Femur (tissue), 1 donor: Measurements from ENCODE around the gene RMND1.
"Not testable (repeated sequence)": the region's sequence is repeated elsewhere in the genome, so short reads cannot be mapped to it uniquely, and the experiment has no call there.

Experiments used
- DNase-seq: peaks from one replicate; pipeline ENCODE4 v3.0.0-alpha.2; 2017

The RMND1 gene

DNA sequence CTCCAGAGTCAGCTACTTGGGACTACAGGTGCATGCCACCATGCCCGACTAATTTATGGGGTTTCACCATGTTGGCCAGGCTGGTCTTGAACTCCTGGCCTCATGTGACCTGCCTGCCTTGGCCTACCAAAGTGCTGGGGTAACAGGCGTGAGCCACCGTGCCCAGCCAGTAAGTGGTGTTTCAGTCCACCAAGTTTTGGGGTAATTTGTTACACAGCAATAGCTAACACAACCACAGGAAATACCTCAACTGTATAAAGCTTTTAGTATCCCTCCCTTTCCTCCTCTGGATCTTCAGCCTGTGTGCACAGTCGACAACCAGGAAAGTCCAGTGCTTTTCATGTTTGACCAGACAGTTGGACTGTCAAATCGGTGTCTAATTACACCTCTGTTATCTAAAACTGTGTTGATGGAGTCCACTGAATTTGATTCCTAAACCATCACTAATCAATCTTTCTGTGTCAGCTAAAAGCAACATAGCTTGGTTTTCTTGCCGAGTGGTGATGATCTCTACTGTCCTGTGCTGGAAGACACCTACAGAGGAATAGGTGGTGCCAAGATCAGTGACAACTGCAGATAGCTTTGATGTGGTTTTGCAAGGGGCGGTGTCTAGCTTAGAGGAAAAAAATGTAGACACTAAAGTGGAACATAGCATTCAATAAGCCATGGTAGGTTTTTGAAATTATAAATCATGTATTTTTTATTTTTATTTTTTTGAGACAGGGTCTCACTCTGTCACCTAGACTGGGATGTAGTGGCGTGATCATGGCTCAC lies 38.4 kb downstream of the RMND1 start:
- no peak for DNase-seq

DNA sequence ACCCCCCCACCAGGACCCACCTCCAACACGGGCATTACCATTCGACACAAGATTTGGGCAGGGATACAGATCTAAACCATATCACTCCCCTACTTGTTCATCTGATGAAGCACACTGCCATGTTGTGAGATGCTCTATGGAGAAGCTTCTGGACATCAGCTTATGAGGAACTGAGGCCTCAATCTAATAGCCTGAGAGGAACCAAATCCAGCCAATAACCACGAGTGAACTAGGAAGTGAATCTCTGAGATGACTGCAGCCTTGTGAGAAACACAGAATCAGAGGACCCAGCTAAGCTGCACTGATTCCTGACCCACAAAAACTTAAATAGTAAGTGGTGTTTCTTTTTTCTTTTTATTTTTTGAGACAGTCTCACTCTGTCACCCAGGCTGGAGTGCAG lies 39.0 kb downstream of the RMND1 start:
- no peak for DNase-seq

DNA sequence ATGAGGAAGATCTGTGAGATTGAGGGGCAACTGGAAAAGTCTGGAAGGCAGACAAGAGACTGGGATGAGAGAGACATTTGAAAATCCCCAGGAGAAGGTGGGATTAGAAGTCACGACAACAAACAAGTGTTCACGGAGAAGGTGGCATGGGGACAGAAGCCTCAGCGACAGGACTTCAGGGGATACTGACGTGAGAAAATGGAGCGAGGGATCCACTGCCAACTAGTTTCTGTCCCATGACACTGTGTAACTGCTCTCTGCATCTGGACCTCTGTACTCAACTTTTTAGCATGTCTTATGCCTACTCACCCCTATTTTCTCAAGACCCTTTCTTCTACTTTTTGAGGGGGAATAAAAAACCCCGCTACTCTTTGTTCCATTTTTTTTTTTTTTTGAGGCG lies 42.2 kb downstream of the RMND1 start:
- no peak for DNase-seq

DNA sequence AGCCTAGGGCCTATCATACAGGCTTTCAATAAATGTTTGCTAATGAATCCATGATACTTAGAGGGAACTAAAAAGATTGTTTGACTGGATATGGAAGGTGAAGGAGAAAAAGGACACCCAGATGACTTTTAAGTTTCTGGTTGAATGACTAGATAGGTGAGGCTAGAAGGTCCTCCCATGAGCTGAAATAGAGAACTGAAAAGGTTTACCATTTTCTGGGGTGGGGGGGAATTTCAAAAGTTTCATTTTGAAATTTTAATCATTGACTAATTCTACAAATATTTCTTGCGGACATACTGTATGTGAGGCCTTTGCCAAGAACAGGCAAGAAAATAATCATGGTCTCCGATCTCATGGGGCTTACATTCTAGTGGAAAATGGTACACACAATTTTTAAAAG lies 42.7 kb downstream of the RMND1 start:
- DNase-seq, result no peak

DNA sequence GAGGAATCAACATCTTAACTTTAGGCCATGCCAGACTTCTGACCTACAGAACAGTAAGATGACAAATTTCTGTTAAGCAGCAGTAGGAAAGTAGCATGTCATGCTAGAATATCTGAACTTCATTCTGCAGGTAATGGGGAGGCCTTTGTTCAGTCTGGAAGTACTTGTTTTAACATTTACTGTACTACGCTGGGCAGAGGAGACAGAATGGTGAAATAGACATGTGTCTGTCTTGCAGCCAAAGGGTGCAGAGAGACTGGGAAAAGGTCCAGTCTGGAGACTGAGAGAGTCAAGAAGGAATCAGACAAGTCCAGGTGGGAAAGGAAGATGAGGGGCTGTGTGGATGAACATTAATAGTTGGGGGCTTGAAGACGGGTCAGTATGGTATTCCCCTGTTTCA lies 43.1 kb downstream of the RMND1 start:
- no peak for DNase-seq

DNA sequence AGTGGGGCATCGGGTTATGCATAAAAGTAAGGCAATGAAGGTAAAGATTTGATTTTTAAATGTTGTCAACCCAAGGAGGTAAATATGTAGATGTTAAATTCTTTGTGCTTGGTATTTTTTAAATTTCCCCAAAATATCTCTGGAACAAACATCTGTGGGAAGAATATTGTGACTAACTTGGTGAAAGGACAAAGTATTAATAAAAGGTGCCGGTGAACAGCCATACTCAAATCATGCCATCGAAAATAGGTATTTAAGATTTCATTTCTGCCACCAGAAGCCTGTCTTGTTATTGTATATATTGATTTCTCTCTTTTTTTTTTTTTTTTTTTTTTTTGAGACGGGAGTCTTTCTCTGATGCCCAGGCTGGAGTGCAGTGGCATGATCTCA lies 48.0 kb downstream of the RMND1 start:
- DNase-seq, result no peak

DNA sequence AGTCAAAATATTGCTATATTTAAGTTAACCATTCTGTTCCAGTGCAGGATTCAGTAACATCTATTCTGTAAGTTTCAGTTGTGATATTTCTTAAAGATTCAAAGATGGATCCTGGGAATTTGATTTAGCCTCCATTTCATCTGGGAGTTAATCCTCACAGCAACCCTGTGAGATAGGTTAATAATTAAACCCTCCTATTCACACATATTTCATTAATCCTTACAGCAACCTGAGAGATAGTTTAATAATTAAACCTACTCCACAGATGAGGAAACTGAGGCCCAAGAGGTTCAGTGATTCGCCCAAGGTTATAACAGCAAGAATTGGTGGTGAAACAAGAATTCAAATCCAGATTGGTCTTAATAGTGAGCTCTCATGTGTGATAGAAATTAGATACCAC lies 49.7 kb downstream of the RMND1 start:
- DNase-seq, result no peak

DNA sequence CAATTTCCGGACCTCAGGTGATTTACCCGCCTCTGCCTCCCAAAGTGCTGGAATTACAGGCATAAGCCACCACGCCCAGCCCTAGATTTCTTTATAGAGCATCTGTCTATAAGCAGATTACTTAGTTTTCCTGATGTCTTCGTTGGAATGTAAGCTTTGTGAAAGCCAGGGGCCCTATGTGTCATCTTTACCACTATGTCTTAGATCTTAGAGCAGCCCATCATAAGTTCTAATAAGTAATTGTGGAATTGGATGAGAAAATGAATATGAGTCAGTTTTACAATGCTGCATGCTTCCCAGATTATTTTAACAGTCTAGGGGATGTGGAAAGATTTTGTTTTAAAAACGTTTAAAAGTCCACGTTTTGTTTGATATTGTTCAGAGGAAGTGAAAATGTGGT lies 51.5 kb downstream of the RMND1 start:
- no peak for DNase-seq

DNA sequence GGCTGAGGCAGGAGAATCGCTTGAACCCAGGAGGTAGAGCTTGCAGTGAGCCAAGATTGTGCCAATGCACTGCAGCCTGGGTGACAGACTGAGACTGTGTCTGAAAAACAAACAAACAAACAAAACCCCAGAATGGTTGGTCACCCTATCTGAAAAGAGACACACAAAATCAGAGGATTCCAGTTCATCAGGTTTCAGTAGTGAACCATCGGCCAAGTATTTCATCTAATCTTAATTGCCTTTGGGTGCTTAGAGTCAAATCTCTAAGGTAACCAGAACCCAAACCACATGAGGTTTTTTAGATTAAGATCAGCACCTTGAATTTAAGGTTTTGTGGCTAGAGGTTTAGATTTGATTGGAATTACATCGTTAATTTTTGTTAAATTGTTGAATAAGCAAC lies 52.2 kb downstream of the RMND1 start:
- DNase-seq, result no peak

DNA sequence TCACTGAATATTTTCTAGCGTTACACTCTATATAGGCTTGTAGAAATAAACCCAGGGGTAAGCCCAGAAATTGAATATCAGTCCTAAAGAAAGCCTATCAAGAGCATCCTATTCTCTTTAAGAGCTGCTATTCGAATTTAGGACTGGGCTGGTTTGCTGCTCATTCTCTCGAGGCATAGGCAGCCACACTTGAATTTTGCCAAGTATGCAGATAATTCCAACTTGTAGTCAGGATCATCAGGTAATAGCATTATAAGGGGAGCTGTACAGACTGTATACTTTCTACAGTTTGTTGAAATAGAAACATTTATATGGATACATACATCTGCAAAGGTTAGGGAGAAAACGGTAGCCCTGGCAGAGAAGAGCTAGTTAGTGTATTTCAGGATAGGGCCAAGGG lies 58.5 kb downstream of the RMND1 start:
- no peak for DNase-seq

DNA sequence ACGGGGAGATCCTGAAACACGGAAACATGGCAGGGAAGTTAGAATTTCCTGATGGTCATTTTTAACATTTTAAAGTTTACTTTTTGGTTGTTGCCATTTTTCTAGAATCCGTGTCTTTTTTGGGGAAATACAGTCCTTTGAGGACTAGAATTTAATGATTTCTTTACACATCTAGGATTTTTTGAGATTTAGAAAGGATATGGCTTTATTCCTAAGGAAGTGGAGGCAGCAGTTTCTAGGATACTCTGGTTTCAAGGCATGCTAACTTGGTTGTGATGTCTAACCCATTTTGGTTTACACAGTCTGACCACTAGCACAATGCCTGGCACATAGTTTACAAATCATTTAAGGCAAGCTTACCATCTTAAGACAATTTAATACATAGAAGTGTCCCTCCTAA lies 59.5 kb downstream of the RMND1 start:
- no peak for DNase-seq

DNA sequence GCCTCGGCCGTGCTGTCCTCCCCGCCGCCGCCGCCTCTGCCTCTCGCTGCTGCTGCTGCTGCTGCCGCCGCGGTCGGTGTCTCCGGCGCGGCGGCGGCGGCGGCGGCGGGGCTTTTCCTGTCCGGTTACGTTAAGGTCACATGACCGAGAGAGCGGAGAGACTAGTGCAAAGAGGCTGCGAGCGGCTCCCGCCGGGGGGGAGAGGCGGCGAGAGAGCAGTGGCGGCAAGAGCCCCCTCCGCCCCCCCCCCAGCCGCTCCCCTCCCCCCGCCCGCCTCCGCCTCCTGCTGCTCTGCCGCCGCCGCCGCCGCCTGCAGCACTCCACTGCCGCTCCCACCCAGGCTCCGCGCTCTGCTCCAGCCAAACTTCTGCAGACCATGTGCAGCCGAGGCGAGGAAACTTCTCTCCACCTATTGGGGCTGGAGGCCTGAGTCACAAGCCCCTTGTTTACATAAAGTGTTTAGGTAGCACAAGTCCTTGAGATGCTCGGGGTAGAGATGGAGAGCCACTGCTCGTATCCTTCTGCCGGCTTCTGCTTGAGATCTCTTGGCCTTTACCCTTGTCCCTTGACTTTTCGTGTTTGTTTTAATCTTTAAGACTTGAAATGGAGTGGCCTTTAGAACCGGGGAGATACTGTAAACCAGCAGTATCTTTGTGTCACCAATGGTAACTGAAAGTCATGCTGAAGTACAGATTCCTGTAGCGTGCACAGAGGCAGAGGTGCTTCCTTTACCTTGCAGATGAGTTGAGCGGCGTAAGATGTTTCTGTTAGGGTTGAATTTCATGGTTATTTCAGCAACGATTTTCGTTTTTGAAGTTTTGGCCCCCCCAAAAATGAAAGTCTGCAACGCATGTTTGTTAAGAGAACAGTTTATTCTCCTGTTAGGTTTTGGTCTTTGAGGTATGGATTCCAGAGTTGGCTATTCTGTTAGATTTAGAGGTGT lies 60.2 kb downstream of the RMND1 start, which contains the start of gene ZBTB2:
Gene ZBTB2, minus strand, starts transcription at position 89 of the 943 bp plus-strand sequence. CDS start 17,922 bp downstream, outside the sequence.
- peak; percentile 85 for DNase-seq

DNA sequence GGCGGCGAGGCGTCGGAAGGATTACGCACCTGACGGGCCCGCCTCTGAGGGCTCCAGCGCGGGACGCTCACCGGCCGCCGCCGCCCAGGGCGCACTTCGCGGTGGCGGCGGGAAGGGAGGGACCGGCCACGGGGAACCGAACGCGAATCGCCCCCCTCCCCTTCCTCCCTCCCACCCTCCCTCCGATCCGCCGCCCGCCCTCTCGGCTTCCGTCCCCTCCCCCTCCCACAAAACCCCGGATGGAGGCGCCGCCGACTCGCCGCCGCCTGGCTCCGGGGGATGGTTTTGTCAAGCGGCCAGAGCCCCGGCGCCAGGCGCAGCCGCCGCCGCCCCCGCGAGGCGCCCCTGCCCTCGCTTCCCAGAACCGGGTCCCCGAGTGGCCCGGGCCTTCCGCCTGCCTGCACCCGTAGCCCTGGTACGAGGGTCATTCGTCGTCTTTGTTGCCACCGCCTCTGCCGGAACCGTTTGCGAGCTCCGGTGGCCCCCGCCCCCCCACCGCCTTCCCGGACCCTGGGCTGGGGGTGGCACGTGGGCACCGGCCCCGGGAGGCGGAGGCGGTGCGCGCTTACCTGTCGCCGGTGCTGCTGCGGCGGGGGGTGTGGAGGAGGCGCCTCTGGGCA lies 61.0 kb downstream of the RMND1 start:
- DNase-seq, result peak; percentile 86

DNA sequence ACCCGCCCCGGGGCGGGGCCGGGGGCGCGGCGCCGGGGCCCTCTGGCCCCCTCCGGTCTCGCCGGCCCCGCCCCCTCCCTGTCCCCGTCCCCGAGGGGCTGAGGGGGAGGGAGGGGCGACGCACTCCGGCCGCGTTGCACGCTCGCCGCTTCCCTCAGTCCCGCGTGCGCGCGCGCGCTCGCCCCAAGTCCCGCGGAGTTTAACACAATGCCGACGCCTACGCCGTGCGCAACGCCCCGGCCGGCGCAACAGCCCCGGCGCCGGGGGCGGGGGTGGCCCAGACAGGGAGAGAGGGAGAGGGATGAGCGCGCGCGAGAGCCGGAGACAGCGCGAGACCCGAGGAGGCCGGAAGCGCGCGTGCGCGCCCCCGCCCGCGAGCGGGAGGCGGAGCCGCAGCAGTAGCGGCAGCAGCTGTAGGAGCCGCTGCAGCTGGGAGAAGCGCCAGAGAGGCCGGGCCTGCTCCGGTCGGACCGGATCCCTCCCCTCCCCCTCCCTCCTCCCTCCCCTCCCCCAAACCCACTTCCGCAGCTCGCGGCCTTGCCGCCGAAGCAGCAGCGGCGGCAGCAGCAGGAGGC lies 61.6 kb downstream of the RMND1 start:
- DNase-seq, result peak; percentile 99

DNA sequence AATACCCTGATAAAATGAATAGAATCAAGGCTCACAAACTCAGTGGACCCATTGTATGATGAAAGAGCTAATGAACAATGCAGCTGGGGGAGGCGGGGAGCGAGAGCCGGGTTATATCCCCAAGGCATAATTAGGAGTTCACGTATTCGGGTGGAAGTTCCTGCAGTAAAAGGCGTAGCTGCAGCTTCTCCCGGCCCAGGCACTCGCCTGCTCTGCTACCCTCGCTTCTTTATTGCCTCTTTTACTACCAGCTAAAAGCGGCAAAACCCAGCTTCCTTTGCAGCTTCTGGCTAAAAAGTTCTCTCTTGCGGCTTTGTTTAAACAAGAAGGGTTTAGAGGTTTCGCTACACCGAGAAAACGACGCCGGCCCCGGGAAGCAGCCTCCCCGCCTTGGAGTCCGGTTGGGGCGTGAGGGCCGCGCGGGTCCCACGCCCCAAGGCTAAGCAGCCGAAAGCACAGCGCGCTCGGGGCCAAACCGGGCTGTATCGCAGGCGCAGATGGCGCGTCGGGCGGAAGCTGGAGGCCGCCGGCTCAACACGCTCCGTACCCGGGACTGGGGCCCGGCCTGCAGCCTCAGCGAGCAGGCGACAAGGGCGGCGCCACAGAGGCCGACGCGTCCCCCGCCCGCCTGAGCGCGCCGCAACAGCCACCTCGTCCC lies 62.2 kb downstream of the RMND1 start:
- peak; percentile 76 for DNase-seq

DNA sequence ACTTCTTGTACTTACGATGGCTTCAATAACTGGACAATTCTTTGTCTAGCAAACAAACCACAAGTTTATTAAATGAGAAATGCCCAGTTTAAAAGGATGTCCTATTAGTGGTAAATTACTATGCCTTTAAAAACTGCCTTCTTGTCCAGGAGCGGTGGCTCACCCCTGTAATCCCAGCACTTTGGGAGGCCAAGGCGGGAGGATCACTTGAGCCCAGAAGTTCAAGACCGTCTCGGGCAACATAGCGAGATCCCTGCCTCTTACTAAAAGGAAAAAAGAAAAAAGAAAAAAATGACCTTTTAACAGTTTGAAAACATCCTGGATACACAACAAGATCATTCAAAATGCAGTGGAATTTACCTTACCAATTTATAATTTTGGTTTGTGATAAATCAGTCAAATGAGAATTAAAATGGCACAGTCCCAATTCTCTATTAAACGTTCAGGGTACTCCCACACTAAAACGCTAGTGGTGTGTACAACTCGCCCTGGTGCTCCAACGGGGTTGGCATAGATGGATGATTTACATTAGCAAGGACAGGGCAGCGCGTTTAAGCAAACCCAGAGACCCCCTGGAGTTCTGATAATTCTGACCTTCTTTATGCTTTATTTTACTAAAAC lies 62.8 kb downstream of the RMND1 start:
- no peak for DNase-seq

DNA sequence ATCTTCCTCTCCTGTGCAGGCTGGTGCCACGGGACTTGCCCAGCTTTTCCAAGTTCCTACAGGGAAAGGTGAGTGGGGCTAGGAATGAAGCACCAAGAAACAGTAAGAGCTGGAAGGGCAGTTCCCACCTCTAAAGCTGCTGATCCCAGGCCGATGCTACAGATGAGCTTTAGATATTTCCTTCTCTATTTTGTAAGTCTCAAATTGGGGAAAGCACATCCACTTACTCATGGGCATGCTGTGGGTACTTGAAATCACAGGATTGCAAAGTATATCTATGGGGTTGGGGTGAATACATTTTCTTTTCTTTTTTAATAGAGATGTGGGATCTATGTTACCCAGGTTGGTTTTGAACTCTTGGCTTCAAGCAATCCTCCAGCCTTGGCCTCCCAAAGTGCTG lies 63.7 kb downstream of the RMND1 start:
- no peak for DNase-seq

DNA sequence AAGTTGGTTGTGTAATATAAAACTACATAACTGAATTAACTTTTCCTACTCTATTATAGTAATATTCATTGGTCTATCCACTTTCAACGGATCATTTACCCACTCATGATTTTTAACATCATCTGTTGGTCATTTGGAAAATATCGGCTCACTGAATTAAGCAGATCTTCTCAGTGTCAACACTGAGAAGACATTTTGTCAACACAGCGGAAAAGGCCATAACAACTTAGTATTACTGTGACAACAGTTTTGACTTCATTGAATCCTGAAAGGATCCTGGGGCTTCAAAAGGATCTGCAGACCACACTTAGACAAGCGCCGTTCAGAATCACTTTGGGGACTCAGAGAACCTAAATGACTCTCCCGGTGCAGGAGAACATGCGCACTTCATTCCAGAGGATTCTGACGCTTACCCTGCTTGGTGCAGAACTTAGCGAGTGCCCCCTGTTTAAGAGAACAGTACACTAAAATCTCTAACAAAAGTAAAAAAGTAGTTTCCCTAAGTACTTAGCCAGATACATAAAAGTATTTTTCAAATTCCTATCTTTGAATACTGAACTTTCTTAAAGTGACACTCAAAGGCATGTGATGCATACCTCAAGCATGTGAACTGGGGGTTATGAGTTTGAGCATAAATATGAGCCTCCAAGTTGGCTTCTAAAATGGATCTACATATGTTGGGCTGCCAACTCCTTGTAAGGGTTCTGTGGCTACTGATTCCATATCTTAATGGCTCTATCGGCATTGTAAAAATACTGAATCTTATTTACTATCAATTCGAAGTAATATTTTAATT lies 64.6 kb downstream of the RMND1 start:
- no peak for DNase-seq

DNA sequence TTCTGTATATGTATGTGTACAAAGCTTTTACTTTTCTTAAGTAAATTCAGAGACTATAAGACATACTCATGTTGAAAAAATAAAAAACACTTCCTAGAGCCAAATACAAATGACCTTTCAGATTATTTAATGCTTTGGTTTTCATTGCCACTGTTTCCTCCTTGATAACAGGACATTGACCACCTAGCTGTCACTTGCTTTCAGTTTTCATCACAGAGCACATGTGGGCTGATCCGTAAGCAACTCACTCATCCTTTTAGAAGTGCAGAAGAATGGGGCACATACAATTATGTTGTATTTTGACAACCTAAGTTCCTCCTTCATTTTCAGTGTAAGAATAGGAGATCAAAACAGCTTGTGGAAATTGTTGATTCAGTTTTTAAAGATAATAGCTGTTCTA lies 66.7 kb downstream of the RMND1 start:
- DNase-seq, result no peak

DNA sequence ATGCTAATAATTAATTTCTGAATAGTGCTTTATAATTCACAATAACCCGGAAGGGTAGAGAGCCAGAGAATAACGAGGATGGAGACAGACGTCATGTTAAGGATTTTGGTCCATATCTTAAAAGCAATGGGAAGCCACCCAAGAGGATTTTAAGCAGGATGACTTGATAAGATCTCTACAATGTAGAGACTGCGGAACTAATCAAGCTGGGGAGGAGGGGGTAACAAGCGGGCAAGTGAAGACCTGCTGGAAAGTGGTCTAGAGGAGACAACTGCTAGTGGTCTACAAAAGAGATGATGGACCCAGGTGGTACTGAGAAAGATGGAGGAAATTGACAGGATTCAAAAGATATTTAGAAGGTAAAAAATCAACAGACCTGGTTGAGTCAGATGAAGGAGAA lies 67.8 kb downstream of the RMND1 start:
- no peak for DNase-seq

DNA sequence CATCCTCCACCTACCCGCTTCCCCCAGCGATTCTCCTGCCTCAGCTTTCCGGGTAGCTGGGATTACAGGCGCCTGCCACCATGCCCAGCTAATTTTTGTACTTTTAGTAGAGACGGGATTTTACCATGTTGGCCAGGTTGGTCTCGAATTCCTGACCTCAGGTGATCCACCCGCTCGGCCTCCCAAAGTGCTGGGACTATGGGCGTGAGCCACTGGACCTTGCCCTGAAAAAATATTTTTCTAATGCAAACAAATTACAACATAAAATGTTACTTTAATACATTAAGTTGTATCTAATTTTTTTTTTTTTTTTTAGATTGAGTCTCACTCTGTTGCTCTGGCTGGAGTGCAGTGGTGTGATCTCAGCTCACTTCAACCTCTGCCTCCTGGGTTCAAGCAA lies 69.3 kb downstream of the RMND1 start:
- not testable (repeated sequence) for DNase-seq
